GM23248 (cell line): ENCODE data around the gene EML3. TPM values are rescaled to one million over a fixed set of nuclear protein-coding genes. Genes with fewer than 3 reads are reported as not detected.

Experiments used
- DNase-seq: peaks from one replicate; pipeline ENCODE4 v3.0.0-alpha.2; 2015
- H2AFZ ChIP-seq: fragments of 200-600 bp; sonication (generic); 2 replicates; pipeline ENCODE4 v1.6.1; 2016; ENCODE audit warnings: antibody characterized with exemption
- H3F3A ChIP-seq: fragments of 200-600 bp; sonication (generic); 2 replicates; pipeline ENCODE4 v1.6.1; 2016; ENCODE audit warnings: mild to moderate bottlenecking, antibody characterized with exemption, mixed run types; ENCODE audit not compliant: insufficient read depth
- H3K27ac ChIP-seq: fragments of 200-600 bp; sonication (generic); 2 replicates; pipeline ENCODE4 v1.5.1; 2016; ENCODE audit warnings: mild to moderate bottlenecking
- H3K27me3 ChIP-seq: fragments of 200-600 bp; sonication (generic); replicated peaks from 2 replicates; pipeline ENCODE4 v1.6.1; 2016; ENCODE audit warnings: mild to moderate bottlenecking; ENCODE audit not compliant: insufficient read depth
- H3K36me3 ChIP-seq: fragments of 200-600 bp; sonication (generic); 2 replicates; pipeline ENCODE4 v1.6.1; 2016; ENCODE audit warnings: low read depth, mild to moderate bottlenecking
- H3K4me1 ChIP-seq: fragments of 200-600 bp; sonication (generic); 2 replicates; pipeline ENCODE4 v1.6.1; 2016; ENCODE audit warnings: mild to moderate bottlenecking; ENCODE audit not compliant: insufficient read depth
- H3K4me2 ChIP-seq: fragments of 200-600 bp; sonication (generic); one replicate; pipeline ENCODE4 v1.6.1; 2016; ENCODE audit warnings: mild to moderate bottlenecking; ENCODE audit not compliant: unreplicated experiment
- H3K4me3 ChIP-seq: fragments of 200-600 bp; sonication (generic); 2 replicates; pipeline ENCODE4 v1.5.1; 2016; ENCODE audit warnings: mild to moderate bottlenecking
- H3K79me2 ChIP-seq: fragments of 200-600 bp; sonication (generic); 2 replicates; pipeline ENCODE4 v1.6.1; 2016; ENCODE audit warnings: mild to moderate bottlenecking; ENCODE audit not compliant: insufficient read depth
- H3K9ac ChIP-seq: fragments of 200-600 bp; sonication (generic); 2 replicates; pipeline ENCODE4 v1.6.1; 2016; ENCODE audit warnings: mild to moderate bottlenecking
- H3K9me2 ChIP-seq: fragments of 200-600 bp; sonication (generic); 2 replicates; pipeline ENCODE4 v1.6.1; 2016; ENCODE audit warnings: mixed run types, mild to moderate bottlenecking, moderate library complexity; ENCODE audit not compliant: insufficient read depth
- H3K9me3 ChIP-seq: fragments of 200-600 bp; sonication (generic); one replicate; pipeline ENCODE4 v1.6.1; 2017; ENCODE audit warnings: low read depth
- H4K20me1 ChIP-seq: fragments of 200-600 bp; sonication (generic); 2 replicates; pipeline ENCODE4 v1.6.0; 2016; ENCODE audit not compliant: insufficient read depth
- EZH2 ChIP-seq: fragments of 200-600 bp; sonication (generic); IDR thresholded peaks from 2 replicates; pipeline ENCODE4 v1.6.1; 2018; ENCODE audit warnings: antibody characterized with exemption, mild to moderate bottlenecking; ENCODE audit not compliant: insufficient read depth, poor library complexity, severe bottlenecking
- EZH2phosphoT487 ChIP-seq: fragments of 200-600 bp; sonication (generic); IDR thresholded peaks from 2 replicates; pipeline ENCODE4 v1.6.1; 2018; ENCODE audit warnings: antibody characterized with exemption, moderate library complexity, mild to moderate bottlenecking, low read depth; ENCODE audit not compliant: insufficient read depth
- WGBS, 2 experiments: methylation state at CpG; one replicate each; pipeline ENCODE4 v1.1.6; 2015 to 2017; ENCODE audit warnings: low lambda C conversion rate in 2 of 2, low coverage in 1 of 2; ENCODE audit errors: missing lambda C conversion rate in 2 of 2; 5-methylcytosine and 5-hydroxymethylcytosine counted together
- in situ Hi-C: fragments of 300-500 bp; cut with MboI; formaldehyde crosslinking; loops from 2 replicates; pipeline ENCODE4 v1.15.0; 2020
- polyA plus RNA-seq: library from polyadenylated mRNA; unstranded; fragments of >200 nt; fragmentation: Nextera tagmentation; extraction: Ambion mirVana; gene quantifications from 2 replicates; pipeline ENCODE4 v1.2.1, GENCODE V29; 2016
- total RNA-seq: library from RNA; depleted of rRNA; stranded (reverse); fragments of >200 nt; shearing (Covaris generic); gene quantifications from 2 replicates; pipeline ENCODE4 v1.2.3, GENCODE V29; 2014

EML3 gene
- total and polyA plus RNA-seq, 2 experiments from 2014 or later: 34.8 to 47.2 TPM

GRCh38 chr11:62593434-62594044 lies 19.0 kb downstream of the EML3 start:
- TF ChIP-seq EZH2 (no peak), EZH2phosphoT487 (no peak)
- Histone ChIP-seq H3K4me3 (no peak overlapping the region), H3F3A (peaks cover 46% of the 10 kb centered on the region), H3K9me2 (no peaks in the 10 kb centered on the region), H4K20me1 (no peaks in the 10 kb centered on the region), H3K9ac (no peak overlapping the region), H3K27ac (no peak overlapping the region), H3K27me3 (no peaks in the 10 kb centered on the region), H2AFZ (no peak overlapping the region), H3K9me3 (no peaks in the 10 kb centered on the region), H3K36me3 (peaks cover 19% of the 10 kb centered on the region), H3K4me2 (no peak overlapping the region), H3K4me1 (peaks cover 22% of the 10 kb centered on the region), H3K79me2 (peaks cover 61% of the 10 kb centered on the region)
- DNase-seq: peak; percentile 88
- in situ Hi-C loops: no loop called here
- 54 to 57% methylated on average over 13 of the region's 13 CpGs for WGBS, 2 experiments

- Histone ChIP-seq H4K20me1 (no peaks in the 10 kb centered on the region), H3K9me3 (no peaks in the 10 kb centered on the region), H2AFZ (no peak overlapping the region), H3K4me2 (no peak overlapping the region), H3K27me3 (no peaks in the 10 kb centered on the region), H3K9me2 (no peaks in the 10 kb centered on the region), H3K4me3 (no peak overlapping the region), H3F3A (peaks cover 41% of the 10 kb centered on the region), H3K36me3 (peaks cover 13% of the 10 kb centered on the region), H3K27ac (peak overlapping the region; percentile 75; the same call in 1 of the 2 replicates), H3K9ac (no peak overlapping the region), H3K79me2 (peaks cover 61% of the 10 kb centered on the region), H3K4me1 (0 out of 2 replicates have a peak, but pooled peaks cover 20% of the 10 kb centered on the region)
- no peak for TF ChIP-seq EZH2
- TF ChIP-seq EZH2phosphoT487: no peak
- WGBS, 2 experiments: 93 to 97% methylated on average over 5 to 8 of the region's 8 CpGs
- no peak for DNase-seq
- in situ Hi-C loops: no loop called here
Measured at GRCh38 chr11:62592989-62593421, 19.6 kb downstream of the EML3 start.

GRCh38 chr11:62592146-62592815 lies 20.3 kb downstream of the EML3 start:
- Histone ChIP-seq H3K9ac (peak overlapping the region; percentile 75), H4K20me1 (no peaks in the 10 kb centered on the region), H3K79me2 (peaks cover 61% of the 10 kb centered on the region), H3K27ac (peak overlapping the region; percentile 75), H2AFZ (peak overlapping the region; percentile 76), H3K27me3 (no peaks in the 10 kb centered on the region), H3K36me3 (peaks cover 12% of the 10 kb centered on the region), H3K4me3 (peak overlapping the region; percentile 94), H3K9me3 (no peaks in the 10 kb centered on the region), H3K4me1 (0 out of 2 replicates have a peak, but pooled peaks cover 20% of the 10 kb centered on the region), H3K9me2 (no peaks in the 10 kb centered on the region), H3K4me2 (peak overlapping the region; percentile 91), H3F3A (peaks cover 43% of the 10 kb centered on the region)
- no peak for DNase-seq
- TF ChIP-seq EZH2phosphoT487 (no peak), EZH2 (no peak)
- WGBS, 2 experiments: 13% methylated on average over 17 of the region's 17 CpGs
- in situ Hi-C loops: no loop called here

- peak; percentile 99 for DNase-seq
- H3K4me3 ChIP-seq: peak within 1 kb of the TSS; percentile 94
- in situ Hi-C loops: no loop called here
- H2AFZ ChIP-seq: peak within 1 kb of the TSS; percentile 87
- peaks cover 61% of the 10 kb centered on the region for H3K79me2 ChIP-seq
- H3K4me2 ChIP-seq: peak within 1 kb of the TSS; percentile 91
- no peaks in the 10 kb centered on the region for H3K27me3 ChIP-seq
- 0 to 1% methylated on average over 58 of the region's 58 CpGs for WGBS, 2 experiments
- H3K4me1 ChIP-seq: 0 out of 2 replicates have a peak, but pooled peaks cover 20% of the 10 kb centered on the region
- no peak for TF ChIP-seq EZH2phosphoT487
- TF ChIP-seq EZH2: no peak
- peaks cover 11% of the 10 kb centered on the region; the same call in 1 of the 2 replicates for H3K36me3 ChIP-seq
- no peaks in the 10 kb centered on the region for H3K9me2 ChIP-seq
- H4K20me1 ChIP-seq: no peaks in the 10 kb centered on the region
- peak within 1 kb of the TSS; percentile 88 for H3K27ac ChIP-seq
- H3K9ac ChIP-seq: peak within 1 kb of the TSS; percentile 95
- peaks cover 43% of the 10 kb centered on the region for H3F3A ChIP-seq
- H3K9me3 ChIP-seq: no peaks in the 10 kb centered on the region
Measured at GRCh38 chr11:62591448-62592145, 21.0 kb downstream of the EML3 start, which contains the start of gene TUT1. Gene TUT1, minus strand, starts transcription at chr11:62591523. Its CDS starts 38 bp downstream, at chr11:62591485.
